Nucleus accumbens (tissue), 56 donors: Measurements from ENCODE around the gene WNT5B.

Experiments used
- DNase-seq, 56 donors: peaks; one replicate each; lab custom pipeline; 2025; lab: John Stamatoyannopoulos, UW

The WNT5B gene

DNA sequence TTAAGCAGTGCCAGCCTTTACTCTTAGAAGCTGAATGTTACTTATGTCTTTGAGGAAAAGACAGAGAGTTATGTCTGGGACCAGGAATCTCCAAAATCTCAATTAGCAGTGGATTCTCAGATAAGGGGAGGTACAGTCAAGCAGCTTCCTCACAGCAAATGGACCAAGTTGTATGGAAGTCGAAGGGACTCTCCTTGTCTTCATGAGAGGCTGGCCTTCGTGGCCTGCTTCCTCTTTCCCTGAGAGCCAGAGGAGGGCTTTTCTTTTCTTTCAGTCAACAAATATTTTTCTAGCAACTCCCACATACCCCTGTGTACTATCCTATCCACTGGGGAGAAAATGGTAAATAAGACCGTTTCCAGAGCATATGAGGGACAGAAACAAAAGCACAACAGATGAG is 6.6 kb upstream of the WNT5B start:
- DNase-seq: no peak

- peak in 4 of 56 donors; percentile 41 to 67 (median 52) for DNase-seq
These were observed 504 bp downstream of the WNT5B start for GRCh38 chr12:1629338-1630132.

DNA sequence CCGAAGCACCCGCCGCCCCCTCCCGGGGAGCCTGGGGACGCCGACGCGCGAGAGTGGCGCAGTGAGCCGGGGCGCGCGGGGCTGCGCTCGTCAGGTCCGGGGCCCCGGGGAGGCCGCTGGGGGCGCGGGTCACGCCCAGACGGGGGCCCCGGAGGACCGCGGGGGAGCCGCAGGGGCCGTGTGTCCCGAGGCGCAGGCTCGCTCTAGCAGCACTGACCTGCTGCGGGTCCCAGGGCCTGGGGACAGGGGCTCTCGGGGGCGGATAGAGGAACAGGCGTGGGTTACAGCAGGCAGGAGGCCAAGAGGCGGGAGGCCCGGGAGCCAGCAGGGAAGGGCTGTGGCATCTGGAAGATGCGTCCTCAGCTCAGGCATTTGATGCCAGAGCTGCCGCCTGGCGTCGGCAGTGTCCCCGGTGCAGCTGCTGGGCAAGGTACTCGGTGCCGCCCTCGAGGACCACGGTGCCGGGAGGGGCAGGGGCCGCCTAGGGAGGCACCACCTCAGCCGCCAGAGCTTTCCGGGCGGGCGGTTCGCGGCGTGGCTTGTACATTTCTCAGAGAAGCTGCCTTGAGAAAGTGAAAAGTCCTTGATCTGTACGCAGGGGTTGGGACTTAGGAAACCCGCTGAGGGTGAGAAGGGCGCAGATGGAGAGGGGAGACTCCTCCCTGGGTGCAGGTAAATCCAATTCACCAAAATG is 1.2 kb downstream of the WNT5B start:
- DNase-seq: peak in 33 of 56 donors; percentile 11 to 67 (median 33)

DNA sequence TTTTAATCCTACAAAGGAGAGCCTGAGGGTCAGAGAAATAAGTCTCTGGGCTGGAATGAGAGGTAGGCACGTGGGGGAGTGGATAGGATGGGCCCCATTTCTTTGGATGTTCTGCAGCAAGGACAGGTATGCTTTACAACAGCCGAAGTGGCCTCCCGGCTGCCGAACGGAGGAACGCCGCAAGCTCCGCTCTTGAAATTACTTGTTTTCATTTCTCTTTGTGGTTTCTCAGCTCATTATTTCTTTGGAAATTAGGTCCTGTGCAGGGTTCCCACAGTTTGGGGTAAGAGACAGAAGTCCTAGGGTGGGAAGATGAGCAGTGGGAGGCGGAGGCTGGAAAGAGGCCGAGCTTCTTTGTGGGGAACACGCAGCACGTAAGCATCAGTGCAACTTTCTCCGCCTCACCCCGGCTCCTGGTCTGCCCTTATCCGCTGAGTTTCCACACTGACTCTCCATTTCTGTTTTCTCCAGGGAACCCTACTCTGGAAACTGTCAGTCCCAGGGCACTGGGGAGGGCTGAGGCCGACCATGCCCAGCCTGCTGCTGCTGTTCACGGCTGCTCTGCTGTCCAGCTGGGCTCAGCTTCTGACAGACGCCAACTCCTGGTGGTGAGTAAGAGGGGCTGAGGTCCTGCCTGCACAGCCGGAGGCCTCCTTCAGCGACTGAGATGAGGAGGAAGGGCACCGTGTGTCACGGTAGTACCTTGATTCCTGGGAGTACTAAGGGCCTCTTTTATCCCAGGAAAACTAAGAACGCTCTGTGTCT is 2.0 kb downstream of the WNT5B start:
- no peak for DNase-seq

DNA sequence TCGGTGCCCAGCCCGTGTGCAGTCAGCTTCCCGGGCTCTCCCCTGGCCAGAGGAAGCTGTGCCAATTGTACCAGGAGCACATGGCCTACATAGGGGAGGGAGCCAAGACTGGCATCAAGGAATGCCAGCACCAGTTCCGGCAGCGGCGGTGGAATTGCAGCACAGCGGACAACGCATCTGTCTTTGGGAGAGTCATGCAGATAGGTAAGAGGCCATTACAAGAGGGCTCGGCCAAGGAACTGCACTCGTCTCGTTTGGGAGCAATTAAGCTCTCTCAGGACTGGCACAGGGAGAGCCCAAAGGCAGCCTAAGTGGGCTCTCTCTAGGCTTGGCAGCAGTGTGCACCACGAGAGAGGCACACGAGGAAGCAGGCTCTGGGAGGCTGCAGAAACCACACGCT is 3.7 kb downstream of the WNT5B start:
- DNase-seq: peak in 10 of 56 donors; percentile 16 to 33 (median 22)

DNA sequence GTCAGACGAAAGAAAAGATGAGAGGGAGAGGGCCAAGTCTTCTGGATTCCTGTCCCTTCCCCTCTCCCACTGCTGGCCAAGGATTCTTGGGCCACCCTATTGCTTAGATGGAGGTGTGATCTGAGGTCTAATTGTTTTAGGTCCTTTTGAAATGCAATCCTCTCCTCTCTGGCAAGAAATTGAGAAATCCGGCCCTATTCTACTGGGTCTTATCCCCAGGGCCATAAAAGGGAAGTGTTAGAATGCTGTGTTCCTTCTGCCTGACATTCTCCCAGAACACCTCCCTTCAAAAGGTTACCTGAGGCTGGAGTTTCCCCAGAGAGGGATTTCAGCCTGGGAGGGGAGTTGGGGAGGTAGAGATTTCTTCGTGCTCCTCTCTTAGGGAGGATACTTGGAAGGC is 4.4 kb downstream of the WNT5B start:
- no peak for DNase-seq

GRCh38 chr12:1634149-1634548 is 5.1 kb downstream of the WNT5B start:
- no peak for DNase-seq

DNA sequence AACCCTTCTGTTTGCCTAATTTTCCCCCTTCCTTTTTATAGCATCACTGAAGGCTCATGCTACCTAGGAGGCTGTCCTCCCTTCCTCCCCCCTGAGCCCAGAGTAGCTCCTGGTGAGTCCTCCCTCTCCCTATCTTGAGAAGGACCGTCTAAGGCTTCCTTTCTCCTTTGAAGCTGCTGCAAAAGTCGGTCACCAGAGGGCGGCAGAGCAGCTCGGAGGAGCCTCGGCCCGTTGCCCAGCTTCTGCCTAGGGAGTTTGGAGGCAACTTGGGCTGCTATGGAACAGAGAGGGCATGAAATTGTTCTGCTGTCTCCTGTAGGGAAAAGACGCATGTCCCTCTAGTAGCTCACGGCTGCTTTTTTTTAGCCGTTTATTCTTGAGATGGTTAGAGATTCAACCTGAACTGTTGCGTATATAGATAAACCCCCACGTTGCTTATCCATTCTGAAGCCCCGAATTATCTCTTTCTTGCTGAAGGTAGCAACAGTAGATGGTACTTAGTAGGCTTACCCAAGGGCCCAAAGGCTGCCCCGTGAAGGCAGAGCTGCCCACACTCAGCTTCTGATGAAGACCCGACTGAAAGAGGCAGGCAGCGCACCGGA is 5.7 kb downstream of the WNT5B start:
- peak in 51 of 56 donors; percentile 17 to 87 (median 66) for DNase-seq

DNA sequence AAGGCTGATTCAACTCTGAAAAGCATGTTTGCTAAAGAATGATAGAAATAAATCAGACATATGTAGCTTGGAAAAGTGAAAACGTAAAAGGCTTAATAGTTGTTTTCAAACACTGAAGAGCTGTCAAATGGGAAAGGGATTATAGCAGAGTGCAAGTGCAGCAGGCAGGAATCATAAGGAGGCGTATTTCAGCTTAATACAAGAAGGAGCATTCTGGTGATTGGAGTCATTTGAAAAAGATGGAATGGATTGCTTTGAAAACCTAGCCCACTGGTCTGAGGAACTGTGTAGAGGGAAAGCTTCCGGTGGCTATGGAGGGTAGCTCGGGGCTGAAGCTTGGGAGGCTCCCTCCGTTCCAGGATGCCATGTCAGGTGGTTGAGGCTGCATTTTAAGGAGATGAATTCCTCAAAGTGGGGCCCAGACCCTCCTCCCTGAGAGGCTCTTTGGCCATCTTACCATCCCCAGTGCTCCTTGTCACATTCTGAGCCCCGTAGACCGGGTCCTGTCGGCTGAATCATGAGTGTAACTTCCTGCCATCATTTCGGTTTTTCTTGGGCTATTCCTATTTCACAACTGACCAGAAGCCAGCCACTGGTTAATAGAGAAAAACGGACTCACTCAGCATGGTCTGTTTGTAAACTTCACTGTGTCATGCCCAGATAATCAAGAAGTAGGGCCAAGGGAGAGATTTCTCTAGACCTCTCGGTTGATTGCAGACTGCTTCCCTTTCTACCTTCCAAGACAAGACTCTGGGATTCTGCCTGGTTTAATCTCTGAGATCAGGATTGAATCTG is 6.5 kb downstream of the WNT5B start:
- DNase-seq: no peak

DNA sequence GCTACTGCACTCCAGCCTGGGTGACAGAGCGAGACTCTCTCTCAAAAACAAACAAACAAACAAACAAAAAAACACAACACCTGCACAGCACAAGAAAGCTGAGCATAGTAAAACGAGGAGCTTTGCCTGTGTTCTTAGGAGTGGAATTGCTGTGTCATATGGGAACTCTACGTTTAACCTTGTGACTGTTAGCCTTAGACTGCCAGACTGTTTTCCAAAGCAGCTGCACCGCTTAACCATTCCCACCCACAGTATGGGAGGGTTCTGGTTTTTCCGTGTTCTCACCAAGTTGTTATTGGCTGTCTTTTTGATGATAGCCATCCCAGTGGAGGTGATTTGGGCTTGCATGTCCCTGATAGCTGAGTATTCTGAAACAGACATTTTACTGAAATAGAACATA is 9.2 kb downstream of the WNT5B start:
- DNase-seq: no peak

GRCh38 chr12:1639538-1639937 is 10.5 kb downstream of the WNT5B start:
- DNase-seq: no peak

DNA sequence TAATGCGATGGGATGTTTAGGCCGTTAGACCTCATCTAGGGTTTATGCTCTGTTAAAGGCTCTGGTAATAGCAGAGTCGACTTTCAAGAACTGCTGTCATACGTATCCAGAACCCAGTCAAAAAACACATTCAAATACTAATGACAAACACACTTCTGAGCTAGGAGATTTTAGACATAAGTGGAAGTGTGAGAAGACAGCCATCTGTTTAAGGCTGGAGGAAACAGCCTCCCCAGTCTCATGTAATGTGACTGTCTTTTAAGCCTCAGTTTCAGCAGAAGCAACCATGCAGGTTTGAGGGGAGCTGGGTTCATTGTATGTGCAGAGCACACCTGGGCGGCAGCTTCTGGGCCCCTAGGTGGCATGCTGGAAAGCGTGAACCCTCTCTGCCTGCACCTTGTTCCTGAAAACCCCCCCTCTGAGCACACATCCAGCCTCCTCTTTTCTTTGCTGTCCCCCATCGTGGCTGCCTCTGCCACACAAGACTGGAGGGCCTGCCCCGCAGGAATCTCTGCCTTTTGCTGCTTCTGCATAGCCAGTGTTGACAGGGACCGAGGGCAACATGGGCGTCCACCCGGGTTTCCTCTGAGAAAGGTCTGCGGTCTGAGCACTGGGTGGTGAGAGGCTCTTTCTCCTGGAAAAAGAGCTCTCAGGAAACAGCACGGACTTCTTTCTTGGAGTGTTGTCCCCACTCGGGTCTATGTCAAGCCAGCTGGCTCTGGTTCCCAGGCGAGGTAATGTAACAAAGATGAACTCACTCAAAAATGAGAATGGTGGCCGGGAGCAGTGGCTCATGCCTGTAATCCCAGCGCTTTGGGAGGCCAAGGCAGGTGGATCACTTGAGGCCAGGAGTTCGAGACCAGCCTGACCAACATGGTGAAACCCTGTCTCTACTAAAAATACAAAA is 11.6 kb downstream of the WNT5B start:
- DNase-seq: no peak

DNA sequence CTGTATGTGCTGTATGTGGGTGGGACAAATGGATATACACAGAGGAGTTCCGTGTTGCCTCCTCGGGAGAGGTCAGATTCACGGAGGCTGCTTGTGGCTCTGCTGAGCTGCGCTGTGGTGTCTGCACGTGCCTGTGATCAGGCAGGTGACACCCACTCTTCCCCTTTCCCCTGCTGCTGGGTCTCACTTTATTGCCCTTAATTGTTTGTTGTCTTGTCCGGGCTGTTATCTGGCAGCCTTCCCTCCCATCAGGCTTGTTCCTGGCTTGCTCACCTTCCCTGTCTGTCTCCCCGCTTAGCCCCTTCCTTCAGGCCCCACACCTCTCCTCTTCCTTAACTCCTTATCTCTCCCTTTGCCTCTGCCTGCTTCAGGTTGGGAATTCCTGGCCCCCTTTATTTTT is 13.5 kb downstream of the WNT5B start:
- no peak for DNase-seq

GRCh38 chr12:1643043-1643442 is 14.0 kb downstream of the WNT5B start:
- DNase-seq: no peak

- peak in 2 of 56 donors; percentile 25 to 64 for DNase-seq
These were observed 15.0 kb downstream of the WNT5B start for GRCh38 chr12:1643905-1644533.

DNA sequence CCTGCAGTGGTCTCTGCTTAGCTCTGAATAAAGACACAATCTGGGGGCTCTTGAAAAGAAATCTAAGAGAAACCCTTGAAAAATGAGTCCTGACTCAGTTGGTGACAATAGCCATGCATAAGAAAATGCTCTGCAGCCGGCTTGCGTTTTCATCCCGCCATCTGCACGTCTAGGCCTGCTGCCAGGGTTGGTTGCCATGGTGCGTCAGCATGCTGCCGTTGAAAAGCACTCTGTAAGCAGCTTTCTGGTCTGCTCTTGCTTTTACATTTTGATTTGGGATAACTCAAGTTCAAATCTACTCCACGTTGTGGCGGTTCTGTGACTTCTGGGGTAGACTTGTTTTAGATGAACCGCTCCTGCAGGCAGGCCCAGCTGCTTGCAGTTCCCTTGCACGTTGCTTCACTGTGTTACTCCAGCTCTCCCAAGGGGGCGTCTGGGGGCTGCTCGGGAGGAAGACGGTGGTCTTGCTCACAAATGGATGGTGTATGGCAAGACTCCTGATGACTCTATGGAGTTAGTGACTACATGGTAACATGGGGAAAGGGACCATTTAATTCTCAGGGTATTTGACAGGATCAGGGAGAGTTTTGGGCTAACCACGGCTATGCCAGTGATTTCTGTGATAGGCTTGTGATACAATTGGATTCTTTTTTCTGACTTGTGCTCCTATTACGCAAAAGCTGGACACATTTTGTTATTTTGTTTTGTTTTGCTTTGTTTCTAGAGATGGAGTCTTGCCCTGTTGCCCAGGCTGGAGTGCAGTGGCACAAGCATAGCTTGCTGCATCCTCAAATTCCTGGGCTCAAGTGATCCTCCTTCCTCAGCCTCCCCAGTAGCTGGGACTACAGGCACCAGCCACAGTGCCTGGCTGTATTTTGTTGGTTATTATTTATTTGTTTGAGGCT is 15.8 kb downstream of the WNT5B start:
- DNase-seq: peak in 53 of 56 donors; percentile 24 to 93 (median 78)

DNA sequence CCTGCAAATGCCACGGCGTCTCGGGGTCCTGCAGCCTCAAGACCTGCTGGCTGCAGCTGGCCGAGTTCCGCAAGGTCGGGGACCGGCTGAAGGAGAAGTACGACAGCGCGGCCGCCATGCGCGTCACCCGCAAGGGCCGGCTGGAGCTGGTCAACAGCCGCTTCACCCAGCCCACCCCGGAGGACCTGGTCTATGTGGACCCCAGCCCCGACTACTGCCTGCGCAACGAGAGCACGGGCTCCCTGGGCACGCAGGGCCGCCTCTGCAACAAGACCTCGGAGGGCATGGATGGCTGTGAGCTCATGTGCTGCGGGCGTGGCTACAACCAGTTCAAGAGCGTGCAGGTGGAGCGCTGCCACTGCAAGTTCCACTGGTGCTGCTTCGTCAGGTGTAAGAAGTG is 16.8 kb downstream of the WNT5B start:
- DNase-seq: no peak
